HT-29 (cell line): ENCODE results near the gene APOBEC3G. TPM values are rescaled to one million over a fixed set of nuclear protein-coding genes. Genes with fewer than 3 reads are reported as not detected.

Experiments used
- DNase-seq: peaks from one replicate; pipeline ENCODE4 v3.0.0-alpha.2; 2015; ENCODE audit warnings: low spot score
- total RNA-seq: library from RNA; depleted of rRNA; stranded (reverse); fragments of >200 nt; shearing (Covaris generic); gene quantifications from 2 replicates; pipeline ENCODE4 v1.2.3, GENCODE V29; 2014

The APOBEC3G gene
- total RNA-seq, 1 experiment from 2014 or later, result not detected

- DNase-seq, result no peak
These were observed 14.3 kb downstream of the APOBEC3G start for GRCh38 chr22:39091126-39092081.

GRCh38 chr22:39092111-39092862 is 15.2 kb downstream of the APOBEC3G start:
- DNase-seq, result no peak

- no peak for DNase-seq
These were observed 17.8 kb downstream of the APOBEC3G start for GRCh38 chr22:39094717-39095389.

- DNase-seq, result no peak
These were observed 18.9 kb downstream of the APOBEC3G start for GRCh38 chr22:39095971-39096370.

GRCh38 chr22:39097098-39098020 is 20.3 kb downstream of the APOBEC3G start, which contains the start of gene APOBEC3H:
TSS of gene APOBEC3H (plus strand) at chr22:39097244. CDS start at chr22:39100279, 3,035 bp downstream.
- no peak for DNase-seq

DNA sequence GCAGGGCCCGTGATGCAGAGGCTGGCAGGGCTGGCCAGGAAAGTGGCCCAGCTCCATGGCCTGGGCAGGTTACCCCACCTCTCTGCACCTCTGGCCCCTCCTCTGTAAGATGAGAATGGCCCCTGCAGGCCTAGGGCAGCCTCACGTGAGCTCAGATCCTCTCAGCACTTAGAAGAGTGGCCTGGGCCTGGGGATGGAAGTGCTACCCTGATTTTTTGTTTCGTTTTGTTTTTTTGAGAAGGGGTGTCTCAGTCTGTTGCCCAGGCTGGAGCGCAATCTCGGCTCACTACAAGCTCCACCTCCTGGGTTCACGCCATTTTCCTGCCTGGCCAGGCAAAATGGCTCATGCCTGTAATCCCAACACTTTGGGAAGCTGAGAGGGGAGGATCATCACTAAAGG is 21.0 kb downstream of the APOBEC3G start:
- no peak for DNase-seq

DNA sequence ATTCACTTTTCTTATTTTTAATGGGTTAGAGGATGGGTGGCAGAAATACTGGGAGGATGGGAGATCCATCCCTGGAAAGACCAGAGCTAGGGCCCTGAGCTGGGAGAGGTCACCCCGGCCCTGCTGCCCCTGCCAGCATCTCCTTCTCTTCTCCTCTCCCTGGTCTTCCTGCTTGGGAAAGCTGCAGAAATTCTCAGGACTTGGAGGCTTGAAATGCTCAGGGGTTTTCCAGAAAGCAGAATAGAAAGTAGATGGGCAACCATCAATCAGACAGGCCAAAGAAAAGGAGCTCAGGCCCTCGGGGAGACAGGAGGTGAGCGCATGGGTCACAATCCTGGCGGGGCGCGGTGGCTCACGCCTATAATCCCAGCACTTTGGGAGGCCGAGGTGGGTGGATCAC is 21.5 kb downstream of the APOBEC3G start:
- DNase-seq, result no peak

DNA sequence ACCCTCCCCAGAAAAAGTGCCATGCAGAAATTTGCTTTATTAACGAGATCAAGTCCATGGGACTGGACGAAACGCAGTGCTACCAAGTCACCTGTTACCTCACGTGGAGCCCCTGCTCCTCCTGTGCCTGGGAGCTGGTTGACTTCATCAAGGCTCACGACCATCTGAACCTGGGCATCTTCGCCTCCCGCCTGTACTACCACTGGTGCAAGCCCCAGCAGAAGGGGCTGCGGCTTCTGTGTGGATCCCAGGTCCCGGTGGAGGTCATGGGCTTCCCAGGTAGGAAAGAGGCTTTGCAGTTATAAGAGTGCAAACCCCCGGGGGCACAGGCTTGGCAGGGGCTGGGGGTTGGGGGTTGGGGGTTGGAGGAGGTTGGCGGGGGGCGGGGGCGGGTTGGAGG is 24.2 kb downstream of the APOBEC3G start:
- no peak for DNase-seq

DNA sequence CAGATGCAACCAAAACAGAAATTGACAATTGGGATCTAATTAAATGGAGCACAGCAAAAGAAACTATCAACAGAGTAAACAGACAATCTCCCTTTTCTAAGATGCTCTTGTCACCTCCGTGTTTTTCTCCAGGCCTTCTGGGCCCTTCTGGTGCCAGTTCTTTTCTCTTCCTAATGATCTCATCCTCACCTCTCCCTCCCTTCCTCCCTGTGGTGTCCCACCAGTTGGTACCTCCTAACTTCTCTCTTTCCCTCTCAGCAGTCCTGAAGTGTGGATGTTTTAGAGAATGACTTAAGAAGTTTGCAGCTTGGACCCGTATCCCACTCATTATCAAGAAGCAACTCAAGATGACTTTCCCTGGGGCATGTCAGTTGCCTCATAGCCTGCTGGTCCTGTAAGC is 26.4 kb downstream of the APOBEC3G start:
- no peak for DNase-seq

DNA sequence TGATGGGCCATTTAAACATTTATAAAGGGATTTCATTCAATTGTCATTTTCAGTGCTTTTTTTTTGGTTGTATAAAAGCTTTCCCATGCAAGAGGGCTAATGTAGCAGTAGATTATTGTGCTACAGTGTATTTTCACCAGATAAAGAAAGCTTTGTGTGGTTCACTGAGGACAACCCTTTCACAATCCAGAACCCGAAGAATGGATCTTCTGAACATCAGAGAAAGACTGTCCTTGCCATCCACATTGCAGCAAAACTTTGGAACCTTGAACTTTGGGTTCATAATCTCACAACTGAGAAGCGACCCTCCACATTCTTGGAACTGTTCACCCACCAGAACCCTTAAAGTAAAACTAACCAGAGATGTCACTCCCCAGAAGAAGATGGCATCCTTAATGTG is 29.3 kb downstream of the APOBEC3G start:
- no peak for DNase-seq

GRCh38 chr22:39108487-39108886 is 31.4 kb downstream of the APOBEC3G start:
- DNase-seq, result no peak

- no peak for DNase-seq
These were observed 32.3 kb downstream of the APOBEC3G start for GRCh38 chr22:39109361-39109760.

DNA sequence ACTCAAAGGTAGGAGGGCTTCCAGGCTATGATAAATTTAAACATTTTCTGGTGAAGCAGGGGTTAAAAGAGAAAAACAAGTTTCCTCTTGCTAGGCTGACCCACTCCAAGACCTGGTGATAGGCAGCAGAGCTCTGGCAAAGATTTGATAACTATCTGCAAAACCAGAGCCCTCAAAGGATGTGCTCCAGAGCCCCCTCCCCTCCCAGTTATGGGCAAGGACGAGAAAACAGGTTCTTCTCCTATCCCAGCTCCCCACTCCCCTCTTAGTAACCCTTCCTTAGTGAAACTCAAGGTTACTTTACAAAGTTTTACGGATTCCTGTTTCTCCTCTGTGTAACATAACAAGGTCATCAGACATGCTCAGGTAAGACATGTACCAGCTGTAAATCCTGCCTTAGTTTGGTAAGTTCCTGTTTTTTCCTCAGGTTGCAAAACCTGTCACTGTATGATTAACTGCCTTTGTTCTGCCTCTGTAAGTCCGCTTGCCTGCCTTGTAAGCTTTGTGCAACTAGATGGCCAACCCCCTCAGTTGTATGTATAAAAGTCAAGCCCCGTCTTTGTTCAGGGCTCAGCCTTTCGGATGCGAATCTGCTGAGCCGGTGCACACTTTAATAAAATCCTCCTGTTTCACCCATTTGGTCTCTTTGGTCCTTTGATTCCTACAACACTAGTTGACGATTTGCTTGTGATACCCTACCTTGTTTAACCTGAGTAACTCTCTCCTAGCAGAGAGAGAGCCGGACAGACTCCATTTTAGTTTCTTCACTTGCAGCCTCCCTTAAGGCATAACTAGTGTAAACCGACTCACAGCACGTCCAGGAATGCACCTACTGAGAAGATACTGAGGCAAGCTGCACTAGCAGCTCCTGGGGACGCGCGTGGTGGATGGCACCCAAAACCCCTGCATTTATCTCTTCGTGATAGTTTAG is 33.8 kb downstream of the APOBEC3G start:
- DNase-seq, result peak; percentile 20

GRCh38 chr22:39114112-39114511 is 37.0 kb downstream of the APOBEC3G start:
- DNase-seq, result no peak

DNA sequence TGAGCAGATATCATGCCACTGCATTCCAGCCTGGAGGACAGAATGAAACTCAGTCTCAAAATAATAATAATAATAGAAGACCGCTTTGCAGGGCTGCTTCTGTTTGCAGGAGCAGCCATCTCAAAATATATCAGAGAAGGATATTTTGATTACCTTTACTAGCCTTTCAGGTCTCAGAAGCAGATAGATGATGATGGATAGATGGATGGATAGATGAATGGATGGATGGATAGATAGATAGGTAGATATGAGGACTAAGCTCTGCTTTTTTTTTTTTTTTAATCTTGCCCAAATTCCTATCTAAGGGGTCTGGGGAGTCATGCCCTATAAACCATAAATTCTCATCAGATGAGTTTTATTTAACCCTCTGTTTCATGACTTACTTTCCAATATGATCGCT is 38.5 kb downstream of the APOBEC3G start:
- no peak for DNase-seq

GRCh38 chr22:39115977-39116621 is 39.0 kb downstream of the APOBEC3G start:
- no peak for DNase-seq

DNA sequence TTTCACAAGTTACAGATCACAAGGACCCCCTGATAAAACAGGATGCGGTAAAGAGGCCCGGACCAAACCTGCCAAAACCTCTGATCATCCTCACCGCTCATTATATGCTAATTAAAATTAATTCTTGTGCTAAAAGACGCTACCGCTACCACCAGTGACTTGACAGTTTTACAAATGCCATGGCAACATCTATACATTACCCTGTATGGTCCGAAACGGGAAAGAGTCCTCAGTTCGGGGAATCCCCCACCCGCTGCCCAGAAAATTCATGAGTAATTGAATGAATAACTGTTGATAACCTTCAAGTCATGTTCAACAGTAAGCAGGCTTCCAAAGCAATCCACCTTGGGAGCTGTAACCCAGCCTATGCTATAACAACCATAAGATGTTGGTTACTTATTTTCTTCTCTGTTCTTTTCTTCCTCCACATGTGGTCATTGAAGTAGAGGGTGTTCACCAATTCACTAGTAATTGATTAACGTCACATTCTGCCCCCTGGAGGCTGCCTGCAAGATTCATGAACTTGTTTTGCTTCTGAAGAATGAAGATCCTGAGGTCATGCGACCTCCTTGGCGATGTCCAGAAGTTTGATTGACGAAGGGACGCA is 40.6 kb downstream of the APOBEC3G start:
- peak; percentile 50 for DNase-seq

DNA sequence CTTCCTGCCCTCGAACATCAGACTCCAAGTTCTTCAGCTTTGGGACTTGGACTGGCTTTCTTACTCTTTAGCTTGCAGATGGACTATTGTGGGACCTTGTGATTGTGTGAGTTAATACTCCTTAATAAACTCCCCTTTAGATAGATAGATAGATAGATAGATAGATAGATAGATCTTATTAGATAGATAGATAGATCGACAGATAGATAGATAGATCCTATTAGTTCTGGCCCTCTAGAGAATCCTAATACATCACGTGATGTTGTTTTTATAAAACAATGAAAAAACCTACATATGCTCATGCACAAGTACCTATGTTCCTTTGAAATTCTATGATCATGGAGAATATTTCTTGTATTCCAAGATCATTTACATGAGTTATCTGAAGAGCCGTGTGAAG is 43.9 kb downstream of the APOBEC3G start:
- DNase-seq, result no peak
